Activated naive CD4-positive, alpha-beta T cell treated with anti-CD3 and anti-CD28 coated beads, Interleukin-2, amount 10 ng/mL, durations not matched to agents 7 days and 5 days (primary cell): ENCODE measurements around the gene MAPK11.

Experiments
- CTCF ChIA-PET: fragments of 350-600 bp; sonication (Branson Sonifier 250); formaldehyde crosslinking; loops from one replicate; lab custom pipeline; 2021; ENCODE audit warnings: antibody characterized with exemption; lab: Charles Lee
- DNase-seq: peaks from one replicate; pipeline ENCODE4 v3.0.0-alpha.2; 2020
- H3K27ac Mint-ChIP-seq: one replicate; pipeline ENCODE4 v1.8.0; 2021; ENCODE audit warnings: mild to moderate bottlenecking, moderate library complexity, mixed read lengths
- H3K27me3 Mint-ChIP-seq: one replicate; pipeline ENCODE4 v1.8.0; 2021; ENCODE audit warnings: mild to moderate bottlenecking, mixed read lengths
- H3K36me3 Mint-ChIP-seq: one replicate; pipeline ENCODE4 v1.8.0; 2021; ENCODE audit warnings: mixed read lengths
- H3K4me1 Mint-ChIP-seq: one replicate; pipeline ENCODE4 v1.8.0; 2021; ENCODE audit warnings: mixed read lengths
- H3K4me3 Mint-ChIP-seq: one replicate; pipeline ENCODE4 v1.8.0; 2021; ENCODE audit warnings: mild to moderate bottlenecking, moderate library complexity, mixed read lengths
- H3K9me3 Mint-ChIP-seq: one replicate; pipeline ENCODE4 v1.8.0; 2021; ENCODE audit warnings: mixed read lengths

Gene MAPK11

GRCh38 chr22:50252082-50253045, 17.8 kb downstream of the MAPK11 start:
- no peaks in the 10 kb centered on the region for H3K9me3 Mint-ChIP-seq
- DNase-seq, result peak; percentile 82
- peaks cover 21% of the 10 kb centered on the region for H3K4me1 Mint-ChIP-seq
- H3K4me3 Mint-ChIP-seq, result peak overlapping the region; percentile 50
- CTCF ChIA-PET, result interaction anchor here (0.6 to 3.7 kb wide), 10 partner anchors 10 to 375 kb away, joined by 3 to 16 read pairs (median 5); partner anchors contain the start of gene SCO2
- peak overlapping the region; percentile 58 for H3K27ac Mint-ChIP-seq
- H3K27me3 Mint-ChIP-seq, result peaks cover 2% of the 10 kb centered on the region
- peaks cover 7% of the 10 kb centered on the region for H3K36me3 Mint-ChIP-seq

- no peak for DNase-seq
- Mint-ChIP-seq H3K9me3 (no peaks in the 10 kb centered on the region), H3K27ac (no peak overlapping the region), H3K27me3 (no peaks in the 10 kb centered on the region), H3K4me3 (peak overlapping the region; percentile 81), H3K36me3 (peaks cover 10% of the 10 kb centered on the region), H3K4me1 (peaks cover 25% of the 10 kb centered on the region)
- CTCF ChIA-PET, result interaction anchor here (0.9 to 3.7 kb wide), 7 partner anchors 10 to 376 kb away, joined by 3 to 16 read pairs (median 5); partner anchors contain the start of gene SCO2
Measured at GRCh38 chr22:50251477-50252081, 18.6 kb downstream of the MAPK11 start.

GRCh38 chr22:50250555-50251476, 19.4 kb downstream of the MAPK11 start, which contains the start of gene HDAC10:
TSS of gene HDAC10 (minus strand) at chr22:50251265. CDS start at chr22:50251032, 233 bp downstream.
- Mint-ChIP-seq H3K27me3 (no peaks in the 10 kb centered on the region), H3K9me3 (no peaks in the 10 kb centered on the region), H3K27ac (peak within 1 kb of the TSS; percentile 83), H3K4me1 (peaks cover 32% of the 10 kb centered on the region), H3K4me3 (peak within 1 kb of the TSS; percentile 81), H3K36me3 (peaks cover 10% of the 10 kb centered on the region)
- CTCF ChIA-PET, result interaction anchor here (0.6 to 3.7 kb wide), 7 partner anchors 9 to 370 kb away, joined by 3 to 16 read pairs (median 5); partner anchors contain the start of gene SCO2
- peak; percentile 93 for DNase-seq

- H3K4me1 Mint-ChIP-seq, result peaks cover 32% of the 10 kb centered on the region
- peaks cover 10% of the 10 kb centered on the region for H3K36me3 Mint-ChIP-seq
- H3K9me3 Mint-ChIP-seq, result no peaks in the 10 kb centered on the region
- CTCF ChIA-PET, result interaction anchor here (1.6 to 3.7 kb wide), 4 partner anchors 8 to 276 kb away, joined by 5 to 16 read pairs (median 10); partner anchors contain the start of gene SCO2
- peak overlapping the region; percentile 81 for H3K4me3 Mint-ChIP-seq
- H3K27me3 Mint-ChIP-seq, result no peaks in the 10 kb centered on the region
- peak overlapping the region; percentile 34 for H3K27ac Mint-ChIP-seq
- DNase-seq, result no peak
Measured at GRCh38 chr22:50250249-50250554, 20.0 kb downstream of the MAPK11 start.

- peak overlapping the region; percentile 81 for H3K4me3 Mint-ChIP-seq
- H3K4me1 Mint-ChIP-seq, result peaks cover 34% of the 10 kb centered on the region
- no peak overlapping the region for H3K27ac Mint-ChIP-seq
- H3K27me3 Mint-ChIP-seq, result no peaks in the 10 kb centered on the region
- DNase-seq, result no peak
- H3K9me3 Mint-ChIP-seq, result no peaks in the 10 kb centered on the region
- peaks cover 11% of the 10 kb centered on the region for H3K36me3 Mint-ChIP-seq
- CTCF ChIA-PET, result interaction anchor here (2.1 to 3.7 kb wide), 2 partner anchors 8 to 92 kb away, joined by 11 to 16 read pairs; no protein-coding TSS in a partner anchor
Measured at GRCh38 chr22:50249341-50250248, 20.6 kb downstream of the MAPK11 start.

GRCh38 chr22:50248196-50249081, 21.7 kb downstream of the MAPK11 start:
- H3K4me1 Mint-ChIP-seq, result peaks cover 42% of the 10 kb centered on the region
- no peaks in the 10 kb centered on the region for H3K27me3 Mint-ChIP-seq
- DNase-seq, result no peak
- CTCF ChIA-PET, result no interaction called here
- H3K4me3 Mint-ChIP-seq, result no peak overlapping the region
- H3K27ac Mint-ChIP-seq, result peak overlapping the region; percentile 75
- H3K36me3 Mint-ChIP-seq, result peaks cover 15% of the 10 kb centered on the region
- no peaks in the 10 kb centered on the region for H3K9me3 Mint-ChIP-seq

- Mint-ChIP-seq H3K36me3 (peaks cover 15% of the 10 kb centered on the region), H3K27ac (peak overlapping the region; percentile 75), H3K4me1 (peaks cover 49% of the 10 kb centered on the region), H3K4me3 (peak overlapping the region; percentile 40), H3K27me3 (no peaks in the 10 kb centered on the region), H3K9me3 (no peaks in the 10 kb centered on the region)
- CTCF ChIA-PET, result no interaction called here
- DNase-seq, result peak; percentile 67
Measured at GRCh38 chr22:50247748-50248147, 22.4 kb downstream of the MAPK11 start.

GRCh38 chr22:50246242-50247175, 23.7 kb downstream of the MAPK11 start:
- CTCF ChIA-PET, result interaction anchor here (1.7 kb wide), 1 partner anchor 375 kb away, joined by 4 read pairs; no protein-coding TSS in a partner anchor
- H3K27me3 Mint-ChIP-seq, result no peaks in the 10 kb centered on the region
- peak overlapping the region; percentile 75 for H3K27ac Mint-ChIP-seq
- DNase-seq, result no peak
- H3K4me1 Mint-ChIP-seq, result peaks cover 57% of the 10 kb centered on the region
- no peaks in the 10 kb centered on the region for H3K9me3 Mint-ChIP-seq
- peaks cover 19% of the 10 kb centered on the region for H3K36me3 Mint-ChIP-seq
- H3K4me3 Mint-ChIP-seq, result peak overlapping the region; percentile 97

- CTCF ChIA-PET, result interaction anchor here (1.7 kb wide), 1 partner anchor 376 kb away, joined by 4 read pairs; no protein-coding TSS in a partner anchor
- no peak for DNase-seq
- Mint-ChIP-seq H3K27ac (peak overlapping the region; percentile 98), H3K27me3 (no peaks in the 10 kb centered on the region), H3K4me3 (peak overlapping the region; percentile 97), H3K9me3 (no peaks in the 10 kb centered on the region), H3K4me1 (peaks cover 61% of the 10 kb centered on the region), H3K36me3 (peaks cover 18% of the 10 kb centered on the region)
Measured at GRCh38 chr22:50245214-50246072, 24.7 kb downstream of the MAPK11 start.

- H3K27me3 Mint-ChIP-seq, result no peaks in the 10 kb centered on the region
- peak; percentile 95 for DNase-seq
- H3K9me3 Mint-ChIP-seq, result no peaks in the 10 kb centered on the region
- H3K36me3 Mint-ChIP-seq, result peaks cover 21% of the 10 kb centered on the region
- H3K4me3 Mint-ChIP-seq, result peak within 1 kb of the TSS; percentile 97
- H3K27ac Mint-ChIP-seq, result peak within 1 kb of the TSS; percentile 98
- H3K4me1 Mint-ChIP-seq, result peaks cover 53% of the 10 kb centered on the region
- CTCF ChIA-PET, result interaction anchor here (1.0 to 2.9 kb wide), 4 partner anchors 9 to 376 kb away, joined by 3 to 15 read pairs (median 4); no protein-coding TSS in a partner anchor
Measured at GRCh38 chr22:50244420-50245213, 25.6 kb downstream of the MAPK11 start, which contains the start of gene TUBGCP6. TSS of gene TUBGCP6 (minus strand) at chr22:50245023. CDS start at chr22:50244459, 564 bp downstream.
